NCI-H510A treated with DMSO at 0.1 percent for 48 hours (cell line): ENCODE results near the gene KCNF1.
A peak's percentile ranks its signal among the peaks of the same experiment; 100 is the strongest.
"Not testable (repeated sequence)": the region's sequence is repeated elsewhere in the genome, so short reads cannot be mapped to it uniquely, and the experiment has no call there.

ENCODE experiments used
- DNase-seq: peaks from one replicate; lab custom pipeline; 2025; lab: John Stamatoyannopoulos, UW

The KCNF1 gene

DNA sequence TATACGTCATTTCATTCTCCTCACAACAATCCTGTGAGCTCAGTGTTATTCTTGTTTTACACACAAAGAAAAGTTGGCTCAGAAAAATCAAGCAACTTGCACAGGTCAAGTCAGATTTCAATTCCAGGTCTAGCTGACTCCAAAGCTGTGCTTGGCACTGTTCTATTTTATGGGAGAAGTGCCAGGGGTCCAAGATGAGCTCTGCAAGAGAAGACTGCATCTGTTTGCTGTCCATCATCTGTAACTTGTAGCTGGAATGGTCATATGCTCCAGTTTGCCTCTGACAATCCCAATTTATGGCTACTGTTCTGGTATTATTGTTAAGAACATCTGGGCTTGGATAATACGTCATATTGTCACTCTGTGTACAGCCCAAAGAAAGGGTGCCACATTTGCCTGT is 28.9 kb downstream of the KCNF1 start:
- DNase-seq: no peak

DNA sequence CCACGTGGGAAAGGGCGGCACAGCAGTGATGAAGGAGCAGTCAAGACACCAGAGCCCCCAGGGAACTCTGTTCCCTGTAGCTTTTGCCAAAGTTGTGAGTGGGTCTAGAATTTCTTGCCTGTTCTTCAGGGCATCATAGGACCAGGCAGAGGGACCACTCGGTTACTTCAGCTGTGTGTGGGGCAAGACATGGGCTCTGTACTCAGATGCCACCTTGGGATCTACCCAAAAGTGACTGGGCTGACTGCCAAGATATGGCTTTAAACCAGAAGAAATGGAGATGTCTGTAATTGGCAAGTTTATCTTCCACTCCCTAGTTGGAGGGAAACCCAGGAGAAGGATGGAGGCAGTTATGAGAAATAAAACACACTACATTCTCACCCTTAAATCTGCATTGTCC is 29.6 kb downstream of the KCNF1 start:
- no peak for DNase-seq

DNA sequence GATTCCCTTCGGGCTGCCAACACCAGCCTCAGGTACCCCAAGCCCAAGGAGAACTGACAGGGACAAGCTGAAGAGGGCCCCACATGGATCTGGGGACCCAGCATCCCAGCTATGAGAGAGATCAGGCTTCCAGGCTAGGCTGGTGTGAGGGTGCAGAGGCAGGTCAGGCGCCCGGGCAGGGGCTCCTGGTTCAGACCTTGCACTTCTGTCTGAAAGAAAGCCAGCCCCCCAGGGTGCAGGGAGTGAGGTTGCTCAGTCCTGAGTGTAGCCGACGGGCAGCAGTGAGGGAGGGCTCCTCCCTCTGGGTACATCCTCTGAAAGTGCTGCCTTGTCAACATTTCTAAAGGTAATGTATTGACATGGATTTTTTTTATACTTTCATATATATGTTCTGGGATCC is 33.1 kb downstream of the KCNF1 start:
- DNase-seq: no peak

DNA sequence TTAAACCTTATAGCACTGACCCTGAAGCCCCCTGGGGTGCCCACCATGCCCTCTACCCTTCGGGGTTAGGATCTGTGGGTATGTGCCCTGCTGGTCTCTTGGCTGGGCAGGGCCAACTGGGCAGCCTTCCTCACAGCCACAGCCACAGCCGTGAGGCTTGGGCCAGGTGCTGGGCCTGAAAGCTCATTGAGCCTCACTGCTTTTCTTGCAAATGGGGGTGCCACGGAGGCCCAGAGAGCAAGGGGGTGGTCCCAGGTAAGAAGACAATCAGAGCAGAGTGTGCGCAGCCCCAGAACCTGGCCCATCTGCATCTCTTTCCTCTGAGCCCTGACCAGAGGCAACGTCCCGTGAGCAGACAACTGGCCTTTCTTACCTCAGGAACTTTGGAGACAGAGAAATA is 34.7 kb downstream of the KCNF1 start:
- no peak for DNase-seq

DNA sequence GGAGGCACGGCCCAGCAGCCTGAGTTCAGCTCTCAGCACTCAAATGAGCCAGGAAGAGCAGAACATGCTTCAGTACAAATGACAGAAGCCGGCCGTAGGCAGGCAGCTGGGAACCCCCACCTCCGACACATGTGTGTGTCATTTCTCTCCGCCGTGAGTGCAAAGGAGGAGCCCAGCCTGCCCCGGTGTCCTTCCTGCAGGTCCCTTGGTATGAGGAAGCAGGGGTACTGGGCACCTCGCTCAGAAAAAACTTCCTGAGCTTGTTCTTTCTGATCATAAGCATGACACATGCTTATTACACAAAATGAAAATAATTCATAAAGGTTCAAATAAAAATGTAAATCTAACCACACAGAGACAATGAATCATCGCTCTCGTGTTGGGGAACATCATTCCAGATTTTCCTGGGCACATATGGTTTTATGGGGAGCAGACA is 35.3 kb downstream of the KCNF1 start:
- DNase-seq: no peak

DNA sequence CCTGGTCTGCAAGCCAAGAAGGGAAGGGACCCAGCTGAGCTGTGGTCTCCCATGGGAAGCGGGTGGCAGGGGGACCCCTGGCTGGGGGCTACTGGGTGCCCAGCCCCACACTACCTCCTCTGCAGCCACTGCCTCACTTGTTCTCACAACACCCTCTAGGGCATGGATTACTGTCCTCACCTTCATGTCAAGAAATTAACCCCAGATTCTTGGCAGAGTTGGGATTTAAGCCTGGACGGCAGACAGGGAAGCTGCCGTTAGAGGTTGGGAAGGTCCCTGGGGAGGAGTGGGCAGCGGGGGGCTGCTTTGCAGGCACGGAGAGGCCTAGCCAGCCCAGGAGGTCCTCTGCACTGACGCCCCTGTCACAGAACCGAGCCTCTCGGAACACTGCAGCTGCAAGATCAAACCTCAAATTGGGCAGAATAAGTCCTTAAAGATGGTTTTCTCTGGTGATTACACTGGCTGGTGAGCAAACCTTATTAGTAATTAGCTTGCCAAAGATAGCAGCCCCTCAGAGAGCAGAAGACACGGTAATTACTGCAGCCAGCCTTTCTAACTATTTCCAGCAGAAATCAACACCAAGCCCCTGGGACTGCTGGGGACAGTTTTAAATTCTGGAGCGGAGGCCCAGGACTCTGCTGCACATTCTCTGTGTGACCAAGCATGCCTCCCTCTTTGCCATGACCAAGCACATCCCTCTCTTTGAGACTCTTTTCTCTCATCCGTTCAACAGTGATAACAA is 35.9 kb downstream of the KCNF1 start:
- no peak for DNase-seq

DNA sequence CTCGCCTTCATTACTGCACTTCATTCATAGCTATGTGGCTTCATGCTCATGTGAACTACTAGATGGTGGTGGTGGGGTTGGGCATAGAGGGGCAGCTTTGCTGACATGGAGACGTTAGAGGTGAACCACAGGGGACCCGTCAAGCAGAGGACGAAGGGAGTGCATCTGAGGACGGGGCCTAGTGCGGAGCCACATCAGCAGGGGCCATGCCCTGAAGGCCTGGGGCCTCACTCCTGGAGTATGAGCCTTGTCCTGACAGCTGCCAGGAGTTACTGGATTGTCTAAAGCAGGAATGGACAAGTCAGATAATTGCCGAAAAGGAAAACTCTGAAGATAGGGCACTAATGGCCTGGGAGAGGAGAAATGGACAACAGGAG is 36.4 kb downstream of the KCNF1 start:
- DNase-seq: no peak

DNA sequence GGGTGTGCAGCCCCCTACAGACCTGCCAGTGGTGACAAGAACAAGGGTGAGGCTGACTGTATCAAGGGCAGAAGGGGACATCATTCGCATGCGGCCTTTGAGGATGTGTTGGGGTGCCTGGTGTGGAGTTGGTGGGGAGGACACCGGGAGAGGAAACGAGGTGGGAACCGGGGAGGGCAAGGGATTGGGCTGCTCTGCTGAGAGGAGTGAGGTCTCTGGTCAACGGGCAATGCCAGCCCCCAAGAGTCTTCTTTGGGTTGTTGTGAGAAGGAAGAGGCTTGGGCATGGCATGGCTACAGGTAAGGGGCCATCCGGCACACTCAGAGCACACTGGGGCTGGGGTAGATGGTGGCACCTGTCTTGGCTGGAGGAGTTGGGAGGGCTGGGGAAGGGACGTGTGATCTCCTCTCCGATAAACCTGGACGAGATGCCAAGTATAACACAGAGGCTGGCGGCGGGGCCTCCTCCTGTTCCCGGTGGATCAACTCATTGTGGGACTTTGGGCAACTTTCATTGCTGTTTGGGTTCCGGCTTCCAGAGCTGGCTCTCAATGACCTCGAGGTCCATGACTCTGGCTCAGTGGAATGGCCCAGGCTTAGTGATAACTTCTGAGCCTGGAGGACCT is 37.0 kb downstream of the KCNF1 start:
- no peak for DNase-seq

DNA sequence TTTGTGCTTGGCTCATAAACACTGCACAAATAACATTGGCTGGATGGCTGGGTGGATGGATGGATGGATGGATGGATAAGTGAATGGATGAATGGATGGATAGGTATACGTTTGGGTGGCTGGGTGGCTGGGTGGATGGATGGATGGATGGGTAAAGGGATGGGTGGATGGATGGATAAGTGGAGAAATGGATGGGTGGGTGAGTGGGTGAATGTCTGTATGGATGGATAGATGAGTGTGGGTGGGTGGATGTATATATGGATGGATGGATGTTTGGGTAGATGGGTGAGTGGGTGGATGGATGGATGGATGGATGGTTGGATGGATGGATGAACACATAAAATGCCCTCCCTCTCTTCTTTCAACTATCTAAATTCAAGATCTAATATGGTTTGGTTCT is 38.1 kb downstream of the KCNF1 start:
- DNase-seq: no peak

DNA sequence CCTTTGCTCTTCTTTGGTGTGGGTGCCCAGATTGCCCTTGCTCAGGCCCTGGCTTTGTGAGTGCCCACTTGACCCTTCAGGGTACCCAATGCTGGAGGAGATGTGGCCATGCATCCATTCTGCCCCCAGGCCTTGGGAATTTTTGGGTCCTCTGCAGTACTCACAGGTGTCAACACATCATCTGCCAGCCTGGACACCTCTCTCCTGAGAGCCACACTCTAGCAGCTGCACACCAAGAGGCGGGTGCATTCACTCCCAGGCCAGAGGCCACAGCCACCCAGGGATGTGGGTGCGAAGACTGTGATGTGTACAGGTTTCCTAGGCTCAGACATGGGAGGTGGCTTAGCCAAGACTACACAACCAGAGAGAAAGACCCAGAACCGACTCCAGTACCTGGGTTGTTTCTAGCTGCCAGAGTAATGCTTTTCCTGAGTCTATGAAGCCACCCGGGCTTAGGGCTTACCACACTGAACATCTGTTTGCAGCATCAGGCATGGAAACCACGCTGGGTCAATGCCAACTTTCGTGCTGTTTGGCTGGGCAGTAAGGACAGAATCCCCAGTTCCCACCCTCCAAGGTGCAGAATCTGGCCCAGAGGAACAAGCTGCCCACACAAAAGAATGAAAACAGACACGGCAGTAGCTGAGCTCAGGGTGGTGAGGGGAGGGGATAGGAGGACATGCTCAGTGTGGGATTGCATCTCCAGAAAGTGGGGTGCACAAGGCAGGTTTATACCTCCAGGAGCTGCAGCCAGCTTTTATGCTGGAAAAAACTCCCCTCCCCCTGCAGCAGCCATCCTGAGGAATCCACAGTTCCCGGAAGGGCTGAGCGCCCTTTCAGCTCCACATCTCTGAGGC is 40.1 kb downstream of the KCNF1 start:
- no peak for DNase-seq

DNA sequence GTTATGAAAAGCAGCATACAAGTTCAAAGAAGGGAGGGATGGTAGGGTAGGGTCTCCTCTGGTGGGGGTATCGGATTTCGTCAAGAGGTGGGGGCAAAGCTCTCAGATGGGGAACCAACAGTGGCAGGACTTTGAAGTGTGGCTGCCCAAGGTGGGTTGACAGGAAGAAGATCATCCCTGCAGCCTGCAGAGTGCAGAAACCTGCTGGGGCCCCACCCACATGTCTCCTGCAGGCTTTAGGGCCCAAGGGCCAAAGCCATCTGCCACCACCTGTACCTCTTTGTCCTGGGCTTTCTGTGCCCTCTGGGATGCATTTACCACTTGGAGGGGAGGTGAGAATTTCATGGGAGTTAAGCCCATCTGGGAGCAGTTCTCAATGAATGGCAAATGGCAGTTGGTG is 42.7 kb downstream of the KCNF1 start:
- DNase-seq: no peak

DNA sequence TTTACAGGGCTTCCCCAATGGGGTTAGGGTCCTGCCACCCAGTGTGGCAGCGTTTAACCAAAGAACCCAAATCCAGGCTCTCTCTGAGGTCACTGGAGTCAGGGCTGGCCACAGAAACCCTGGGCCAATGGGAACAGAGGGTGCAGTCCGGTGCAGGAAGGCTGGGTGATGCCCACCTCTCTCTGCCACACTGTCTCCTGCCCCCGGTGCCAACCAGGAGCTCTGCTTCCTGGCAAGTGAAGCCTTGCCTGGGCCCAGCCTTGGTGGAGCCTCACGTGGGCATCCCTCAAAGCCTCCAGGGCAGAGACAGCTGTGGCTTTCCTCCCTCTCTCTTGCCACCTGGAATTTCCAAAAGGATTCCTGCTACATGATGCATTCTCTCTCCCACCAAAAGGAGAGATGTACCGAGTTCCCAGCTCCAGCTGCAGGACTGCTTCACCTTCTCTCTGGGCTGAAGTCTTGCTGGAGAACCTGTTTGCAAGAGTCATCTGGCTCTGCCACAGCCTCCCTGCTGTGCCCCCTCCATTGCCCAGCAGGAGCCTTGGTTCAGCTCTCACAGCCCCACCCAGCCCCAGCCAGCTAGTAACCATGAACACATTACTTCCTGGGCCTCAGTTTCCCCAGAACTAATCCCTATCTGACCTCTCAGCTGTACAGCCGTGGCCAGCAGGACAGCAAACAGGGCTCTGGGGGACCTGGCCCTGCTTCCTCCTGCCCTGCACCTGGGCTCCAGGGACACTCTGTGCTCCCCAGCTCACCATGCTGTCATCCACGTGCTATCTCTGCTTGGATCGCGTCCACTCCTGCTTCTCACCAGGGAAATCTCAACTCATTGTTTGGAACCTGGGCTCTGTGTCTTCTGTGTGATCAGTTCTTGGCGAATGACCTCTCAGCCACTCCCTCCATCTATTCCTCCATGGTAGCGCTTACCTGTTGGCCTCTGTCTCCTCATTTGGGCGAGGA is 43.4 kb downstream of the KCNF1 start:
- no peak for DNase-seq

DNA sequence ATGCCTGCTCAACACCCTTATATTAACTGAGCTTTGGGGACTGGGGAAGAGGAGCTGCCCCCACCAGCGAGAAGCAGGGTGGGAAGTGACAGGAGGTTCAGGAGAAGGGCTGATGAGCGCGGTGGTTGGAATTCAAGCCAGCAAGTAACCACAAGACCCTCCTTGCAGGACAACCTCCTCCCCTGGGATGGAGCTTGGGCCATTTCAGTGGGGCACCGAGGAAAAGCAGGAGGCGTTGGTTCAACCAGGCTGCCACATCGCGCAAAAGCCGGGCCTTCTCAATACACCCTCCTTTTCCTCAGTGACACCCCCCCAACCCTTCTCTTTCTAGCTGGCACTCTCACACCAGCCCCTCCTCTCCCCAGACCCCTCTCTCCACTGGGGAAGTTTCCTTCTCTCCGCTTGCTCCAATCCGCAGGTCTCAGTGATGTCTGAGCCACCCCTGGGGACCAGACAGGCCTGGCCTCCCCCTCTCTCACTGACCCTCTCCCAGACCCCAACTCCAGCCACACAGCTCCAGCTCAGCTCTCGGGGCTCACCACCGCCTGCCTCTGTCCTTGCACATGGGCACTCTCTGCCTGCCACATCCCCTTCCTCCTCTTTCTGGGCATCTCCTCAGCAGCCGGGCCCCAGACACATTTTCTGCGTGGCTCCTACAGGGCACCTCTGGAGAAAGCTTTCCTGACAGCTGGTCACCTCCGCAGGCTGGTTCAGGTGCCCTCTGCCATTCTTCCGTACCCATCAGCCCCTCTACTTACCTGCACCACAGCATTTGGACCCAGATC is 44.5 kb downstream of the KCNF1 start:
- no peak for DNase-seq

DNA sequence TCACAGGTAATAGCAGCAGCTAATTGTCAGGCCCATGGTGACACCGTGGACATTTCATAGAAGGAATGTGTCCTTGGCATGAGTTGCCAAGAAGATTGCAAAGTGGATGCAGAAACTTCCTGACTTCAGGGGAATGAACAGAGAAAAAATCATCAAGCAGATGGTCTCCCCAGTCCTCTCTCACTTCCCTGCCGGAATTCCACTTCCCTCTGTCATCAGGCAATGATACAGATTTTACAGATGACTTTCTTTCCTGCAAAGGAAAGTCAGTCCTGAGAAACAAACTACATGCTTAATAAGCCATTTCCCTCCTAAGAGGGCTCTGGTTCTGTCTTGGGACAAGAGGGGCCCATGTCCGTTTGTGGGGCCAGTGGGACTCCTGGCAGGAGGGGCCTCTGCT is 45.7 kb downstream of the KCNF1 start:
- DNase-seq: no peak

DNA sequence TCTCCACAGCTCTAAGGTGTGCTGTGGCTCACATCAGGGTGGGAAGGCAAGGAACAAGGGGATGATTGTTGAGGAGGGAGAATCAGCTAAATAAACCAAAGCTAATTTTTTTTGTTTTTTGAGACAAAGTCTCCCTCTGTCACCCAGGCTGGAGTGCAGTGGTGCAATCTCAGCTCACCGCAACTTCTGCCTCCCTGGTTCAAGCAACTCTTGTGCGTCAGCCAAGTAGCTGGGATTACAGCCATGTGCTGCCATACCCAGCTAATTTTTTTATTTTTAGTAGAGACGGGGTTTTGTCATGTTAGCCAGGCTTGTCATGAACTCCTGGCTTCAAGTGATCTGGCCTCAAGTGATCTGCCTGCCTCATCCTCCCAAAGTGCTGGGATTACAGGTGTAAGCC is 46.7 kb downstream of the KCNF1 start:
- DNase-seq: not testable (repeated sequence)

DNA sequence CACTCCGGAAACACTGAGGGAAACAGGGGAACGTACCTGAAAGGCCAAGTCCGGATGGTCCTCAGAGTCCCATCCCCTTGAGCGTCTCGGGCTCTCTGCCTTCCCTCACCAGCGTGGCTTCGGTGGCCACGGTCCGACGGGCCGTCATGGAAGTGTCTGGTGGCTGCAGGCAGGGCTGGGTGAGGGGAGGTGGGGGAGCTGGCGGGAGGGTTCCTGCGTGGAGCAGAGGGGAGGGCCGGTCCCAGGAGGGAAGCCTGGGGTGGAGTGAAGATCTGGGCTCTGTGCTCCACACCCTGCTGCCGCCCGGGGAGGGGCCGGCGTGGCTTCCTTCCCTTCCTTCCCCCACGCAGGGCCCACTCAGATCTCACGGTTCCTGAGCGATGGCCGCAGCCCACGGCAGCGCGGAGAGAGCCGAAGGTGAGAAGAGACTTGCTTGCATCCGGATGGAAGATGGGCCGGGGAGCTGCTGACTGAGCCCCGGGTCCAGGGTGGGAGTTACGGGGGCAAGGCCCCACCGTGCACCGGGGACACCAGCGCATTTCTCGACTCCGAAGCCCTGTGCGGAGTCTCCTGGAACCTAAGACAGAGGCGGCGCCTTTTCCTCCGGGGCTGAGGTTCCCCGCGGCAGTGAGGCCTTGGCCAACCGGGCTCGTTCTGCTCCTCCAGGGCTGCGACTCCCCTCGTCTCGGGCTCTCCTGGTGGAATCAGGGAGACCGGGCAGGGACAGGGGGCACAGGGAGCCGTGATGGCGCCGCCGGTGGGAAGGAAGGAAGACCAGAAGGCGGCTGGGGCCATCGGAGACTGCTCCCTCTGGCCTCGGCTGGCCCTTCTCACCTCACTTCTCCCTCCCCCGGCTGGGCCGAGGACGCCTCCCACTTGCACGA is 49.1 kb downstream of the KCNF1 start:
- no peak for DNase-seq

DNA sequence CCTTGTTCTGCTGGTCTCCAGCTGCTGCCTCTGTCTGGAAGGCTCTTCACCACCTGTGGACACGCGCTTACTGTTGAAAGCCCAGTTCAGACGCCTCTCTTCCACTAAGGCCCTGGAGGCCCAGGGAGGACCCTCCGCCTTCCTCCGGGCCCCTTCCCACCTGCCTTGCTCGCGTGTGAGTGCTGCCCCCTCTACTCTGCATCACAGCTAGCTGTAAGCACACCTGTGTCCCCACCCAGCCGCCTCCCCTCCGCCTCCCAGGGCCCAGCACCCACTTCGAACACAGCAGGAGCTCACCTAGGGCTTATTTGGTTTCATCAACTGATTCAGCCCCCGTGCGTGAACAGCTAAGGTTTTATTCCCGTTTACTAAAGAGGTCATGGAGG is 49.7 kb downstream of the KCNF1 start:
- DNase-seq: peak; percentile 22

DNA sequence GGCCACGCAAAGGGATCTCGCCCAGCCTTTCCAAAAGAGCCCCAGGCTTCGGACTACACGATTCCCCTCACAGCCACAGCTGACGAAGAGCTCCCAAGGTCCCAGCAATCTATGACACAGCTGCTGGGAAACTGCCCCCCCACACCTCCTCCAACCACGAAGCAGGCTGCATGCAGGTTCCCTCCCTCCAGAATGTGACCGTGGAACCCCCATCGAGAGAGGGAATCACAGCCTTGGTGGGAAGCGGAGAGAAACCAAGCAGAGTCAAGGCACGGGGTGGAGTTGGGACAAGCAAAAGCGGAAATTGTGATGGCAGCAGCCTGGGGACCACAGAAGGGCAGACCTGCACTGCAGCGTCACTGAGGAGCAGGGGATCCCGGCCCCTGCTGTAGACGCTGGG is 50.3 kb downstream of the KCNF1 start:
- no peak for DNase-seq

DNA sequence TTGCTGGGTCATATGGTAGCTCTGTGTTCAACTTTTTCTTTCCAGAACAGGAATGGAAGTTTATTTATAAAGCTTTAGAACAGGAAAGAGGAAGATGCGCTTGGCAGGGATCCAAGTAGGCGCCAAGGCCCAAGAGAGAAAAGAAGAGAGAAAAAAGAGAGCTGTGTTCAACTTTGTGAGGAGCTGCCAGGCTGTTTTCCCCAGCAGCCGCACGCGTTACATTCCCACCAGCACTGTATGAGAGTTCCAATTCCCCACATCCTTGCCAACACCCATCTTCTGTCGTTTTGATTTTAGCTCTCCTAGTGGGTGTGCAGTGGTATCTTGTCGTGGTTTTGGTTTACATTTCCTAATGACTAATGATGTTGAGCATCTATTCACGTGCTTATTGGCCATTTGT is 51.4 kb downstream of the KCNF1 start:
- DNase-seq: peak; percentile 17
